GM08714 (cell line): ENCODE results near the gene PAX5.
"Not testable (repeated sequence)": the region's sequence is repeated elsewhere in the genome, so short reads cannot be mapped to it uniquely, and the experiment has no call there.

Experiments used
- H3K4me3 ChIP-seq: fragments of 200-500 bp; sonication (Bioruptor generic); 2 replicates; pipeline ENCODE4 v1.5.1; 2014; ENCODE audit warnings: mild to moderate bottlenecking, low read length, inconsistent platforms
- ZNF274 ChIP-seq: IDR thresholded peaks from 2 replicates; pipeline ENCODE4 v1.6.1; 2012; ENCODE audit warnings: mild to moderate bottlenecking, low read depth, low read length

The PAX5 gene

GRCh38 chr9:37033682-37034304 lies at the start of gene PAX5:
Gene PAX5 (minus strand): TSS chr9:37034268. CDS start chr9:37034031, 237 bp downstream.
- no peak for TF ChIP-seq ZNF274
- peak within 1 kb of the TSS; percentile 89 for H3K4me3 ChIP-seq

GRCh38 chr9:37083654-37084053 lies 49.6 kb upstream of the PAX5 start:
- no peak for TF ChIP-seq ZNF274
- no peak overlapping the region for H3K4me3 ChIP-seq

GRCh38 chr9:37082214-37082765 lies 48.2 kb upstream of the PAX5 start:
- H3K4me3 ChIP-seq, result no peak overlapping the region
- no peak for TF ChIP-seq ZNF274

- peak overlapping the region; percentile 31; the same call in 1 of the 2 replicates for H3K4me3 ChIP-seq
Observed at GRCh38 chr9:37081507-37081906, 47.4 kb upstream of the PAX5 start.

GRCh38 chr9:37080165-37080628 lies 46.1 kb upstream of the PAX5 start:
- peak overlapping the region; percentile 82 for H3K4me3 ChIP-seq

GRCh38 chr9:37079370-37080164 lies 45.5 kb upstream of the PAX5 start:
- H3K4me3 ChIP-seq, result peak overlapping the region; percentile 82
- TF ChIP-seq ZNF274, result no peak

- peak overlapping the region; percentile 41; the same call in 1 of the 2 replicates for H3K4me3 ChIP-seq
Observed at GRCh38 chr9:37074790-37075189, 40.7 kb upstream of the PAX5 start.

- H3K4me3 ChIP-seq, result no peak overlapping the region
- no peak for TF ChIP-seq ZNF274
Observed at GRCh38 chr9:37066139-37066725, 32.2 kb upstream of the PAX5 start.

- no peak for TF ChIP-seq ZNF274
- no peak overlapping the region for H3K4me3 ChIP-seq
Observed at GRCh38 chr9:37062336-37062735, 28.3 kb upstream of the PAX5 start.

GRCh38 chr9:37061768-37062167 lies 27.7 kb upstream of the PAX5 start:
- H3K4me3 ChIP-seq, result no peak overlapping the region
- TF ChIP-seq ZNF274, result no peak

GRCh38 chr9:37060833-37061232 lies 26.8 kb upstream of the PAX5 start:
- no peak for TF ChIP-seq ZNF274
- no peak overlapping the region for H3K4me3 ChIP-seq

GRCh38 chr9:37056046-37056920 lies 22.2 kb upstream of the PAX5 start:
- no peak for TF ChIP-seq ZNF274
- no peak overlapping the region for H3K4me3 ChIP-seq

GRCh38 chr9:37054363-37054720 lies 20.3 kb upstream of the PAX5 start:
- not testable (repeated sequence) for H3K4me3 ChIP-seq

- no peak for TF ChIP-seq ZNF274
- H3K4me3 ChIP-seq, result no peak overlapping the region
Observed at GRCh38 chr9:37053684-37054362, 19.8 kb upstream of the PAX5 start.
